ENCODE data around the gene FRMD8.

Gene FRMD8

GRCh38 chr11:65399249-65399648, 12.8 kb downstream of the FRMD8 start:
- Histone ChIP-seq H3K27me3 (ENCODE audit: insufficient read depth, low read length) (no peaks in the 10 kb centered on the region), H3K27ac (ENCODE audit: low read length) (no peak overlapping the region), H3K4me3 (ENCODE audit: low read length) (no peak overlapping the region), H3K36me3 (ENCODE audit: insufficient read depth, low read depth, low read length) (peaks cover 19% of the 10 kb centered on the region), H3K4me1 (ENCODE audit: insufficient read depth, low read length) (peaks cover 2% of the 10 kb centered on the region; the same call in 1 of the 2 replicates), H3K9me3 (ENCODE audit: insufficient read depth, low read depth, low read length) (no peaks in the 10 kb centered on the region), H3K9ac (ENCODE audit: low read depth, low read length) (no peak overlapping the region)

DNA sequence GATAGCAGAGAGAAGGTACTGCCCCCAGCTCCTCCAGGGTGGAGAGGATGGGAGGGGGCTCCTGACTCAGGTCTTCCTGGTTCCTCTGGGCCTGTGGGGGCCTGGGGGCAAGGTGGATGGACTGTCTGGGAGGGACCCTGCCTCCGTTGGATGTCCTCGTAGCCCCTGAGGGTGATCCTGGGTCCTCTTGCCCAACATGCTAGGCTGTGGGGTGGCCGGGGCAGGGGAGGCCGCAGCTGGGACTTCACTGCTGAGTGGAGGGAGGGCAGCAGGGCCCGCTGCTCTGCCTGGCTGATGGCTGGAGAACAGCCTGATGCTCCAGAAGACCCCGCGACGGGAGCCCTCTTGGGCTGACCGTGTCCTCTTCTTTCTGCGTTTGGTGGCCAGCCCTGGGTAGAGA, 13.4 kb downstream of the FRMD8 start:
- no peak overlapping the region for H3K4me3 ChIP-seq (ENCODE audit: low read length)
- no peak overlapping the region for H3K27ac ChIP-seq (ENCODE audit: low read length)
- H3K27me3 ChIP-seq (ENCODE audit: insufficient read depth, low read length), result no peaks in the 10 kb centered on the region
- H3K9me3 ChIP-seq (ENCODE audit: insufficient read depth, low read depth, low read length), result no peaks in the 10 kb centered on the region
- H3K36me3 ChIP-seq (ENCODE audit: insufficient read depth, low read depth, low read length), result peaks cover 19% of the 10 kb centered on the region
- no peak overlapping the region for H3K9ac ChIP-seq (ENCODE audit: low read depth, low read length)
- peaks cover 2% of the 10 kb centered on the region; the same call in 1 of the 2 replicates for H3K4me1 ChIP-seq (ENCODE audit: insufficient read depth, low read length)

DNA sequence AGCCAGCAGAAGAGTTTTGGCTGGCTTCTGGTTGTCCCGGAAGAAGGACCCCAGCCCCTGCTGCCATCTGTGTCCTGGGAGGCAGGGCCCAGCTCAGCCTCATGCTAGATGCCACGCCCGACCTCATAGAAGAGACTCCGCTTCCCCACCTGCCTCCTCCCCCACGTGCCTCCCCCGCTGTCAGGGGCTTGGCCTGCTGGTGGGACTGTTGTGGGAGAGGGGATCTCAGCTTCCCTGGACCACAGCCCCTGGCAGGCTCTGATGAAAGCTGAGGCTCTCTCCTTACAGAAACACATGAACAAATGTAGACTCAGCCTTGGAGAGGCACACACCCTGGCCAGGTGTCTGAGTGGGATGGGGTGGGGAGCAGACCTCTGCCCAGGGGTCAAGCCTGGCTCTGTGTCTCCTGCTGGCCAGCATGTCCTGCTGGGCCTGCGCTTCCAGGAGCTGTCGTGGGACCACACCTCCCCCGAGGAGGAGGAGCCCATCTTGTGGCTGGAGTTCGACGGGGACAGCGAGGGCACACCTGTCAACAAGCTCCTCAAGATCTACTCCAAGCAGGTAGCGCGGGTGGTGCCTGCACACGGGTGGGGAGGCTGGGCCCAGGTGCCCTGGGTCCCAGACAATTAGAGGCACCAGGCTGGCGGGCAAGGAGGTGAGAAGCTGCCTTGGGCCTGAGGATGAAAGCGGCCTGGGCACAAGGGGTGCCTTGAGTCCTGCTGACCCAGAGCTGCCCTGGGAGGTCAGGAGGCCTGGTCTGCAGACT, 14.1 kb downstream of the FRMD8 start:
- Histone ChIP-seq H3K9me3 (ENCODE audit: insufficient read depth, low read depth, low read length) (no peaks in the 10 kb centered on the region), H3K27me3 (ENCODE audit: insufficient read depth, low read length) (no peaks in the 10 kb centered on the region), H3K9ac (ENCODE audit: low read depth, low read length) (no peak overlapping the region), H3K36me3 (ENCODE audit: insufficient read depth, low read depth, low read length) (peaks cover 23% of the 10 kb centered on the region), H3K4me3 (ENCODE audit: low read length) (no peak overlapping the region), H3K27ac (ENCODE audit: low read length) (no peak overlapping the region), H3K4me1 (ENCODE audit: insufficient read depth, low read length) (peaks cover 2% of the 10 kb centered on the region; the same call in 1 of the 2 replicates)

DNA sequence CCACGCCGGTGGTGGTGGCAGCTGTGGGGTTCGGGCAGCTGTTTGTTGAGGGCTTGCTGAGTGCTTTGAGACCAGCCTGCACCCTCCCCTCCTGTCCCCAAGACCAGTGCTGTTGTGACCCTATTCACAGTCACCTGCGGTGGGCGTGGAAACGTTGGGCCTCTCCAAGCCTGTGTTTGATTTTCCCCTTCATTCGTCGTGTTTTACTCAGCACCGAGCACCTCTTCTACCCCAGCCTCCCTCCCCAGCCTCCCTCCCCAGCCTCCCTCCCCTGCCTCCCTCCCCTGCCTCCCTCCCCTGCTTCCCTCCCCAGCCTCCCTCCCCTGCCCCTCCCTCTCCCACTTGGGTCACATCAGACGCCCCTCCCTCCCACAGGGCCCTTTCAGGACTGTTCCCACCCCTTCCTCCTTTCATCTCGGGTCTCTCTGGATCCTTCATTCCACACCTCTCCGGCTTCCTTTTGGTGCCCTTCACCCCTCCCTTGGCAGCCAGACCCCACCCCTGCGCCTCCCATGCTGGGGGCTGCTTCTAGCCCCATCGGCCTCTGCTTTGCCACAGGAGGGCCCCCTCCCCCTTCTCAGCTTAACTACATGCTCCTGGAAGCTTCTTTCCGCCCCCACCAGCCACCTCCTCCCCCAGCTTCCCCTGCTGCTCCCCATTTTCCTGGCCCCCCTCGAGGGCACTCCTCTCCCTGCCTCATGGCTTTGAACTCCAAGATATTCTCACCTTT, 14.8 kb downstream of the FRMD8 start:
- no peak overlapping the region for H3K9ac ChIP-seq (ENCODE audit: low read depth, low read length)
- H3K27me3 ChIP-seq (ENCODE audit: insufficient read depth, low read length), result no peaks in the 10 kb centered on the region
- peaks cover 2% of the 10 kb centered on the region; the same call in 1 of the 2 replicates for H3K4me1 ChIP-seq (ENCODE audit: insufficient read depth, low read length)
- H3K4me3 ChIP-seq (ENCODE audit: low read length), result no peak overlapping the region
- H3K36me3 ChIP-seq (ENCODE audit: insufficient read depth, low read depth, low read length), result peaks cover 23% of the 10 kb centered on the region
- H3K9me3 ChIP-seq (ENCODE audit: insufficient read depth, low read depth, low read length), result no peaks in the 10 kb centered on the region
- no peak overlapping the region for H3K27ac ChIP-seq (ENCODE audit: low read length)

DNA sequence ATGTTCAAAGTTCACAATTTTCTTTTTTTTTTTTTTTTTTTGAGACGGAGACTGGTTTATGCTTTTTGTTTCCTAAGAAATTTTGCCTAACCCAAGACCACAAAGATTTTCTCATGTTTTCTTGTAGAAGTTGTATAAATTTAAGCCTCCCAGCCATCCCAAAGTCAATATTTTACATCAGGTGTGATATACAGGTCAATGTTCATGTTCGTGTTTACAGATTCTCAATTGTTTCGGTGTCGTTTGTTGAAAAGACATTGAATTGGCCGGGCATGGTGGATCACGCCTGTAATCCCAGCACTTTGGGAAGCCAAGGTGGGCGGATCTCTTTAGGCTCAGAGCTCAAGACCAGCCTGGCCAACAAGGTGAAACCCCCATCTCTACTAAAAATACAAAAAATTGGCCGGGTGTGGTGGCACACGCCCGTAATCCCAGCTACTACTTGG, 15.4 kb downstream of the FRMD8 start:
- H3K36me3 ChIP-seq (ENCODE audit: insufficient read depth, low read depth, low read length), result peaks cover 23% of the 10 kb centered on the region
- H3K9me3 ChIP-seq (ENCODE audit: insufficient read depth, low read depth, low read length), result no peaks in the 10 kb centered on the region
- H3K27me3 ChIP-seq (ENCODE audit: insufficient read depth, low read length), result no peaks in the 10 kb centered on the region
- peaks cover 2% of the 10 kb centered on the region; the same call in 1 of the 2 replicates for H3K4me1 ChIP-seq (ENCODE audit: insufficient read depth, low read length)
- no peak overlapping the region for H3K27ac ChIP-seq (ENCODE audit: low read length)
- H3K4me3 ChIP-seq (ENCODE audit: low read length), result no peak overlapping the region
- H3K9ac ChIP-seq (ENCODE audit: low read depth, low read length), result no peak overlapping the region

- H3K27ac ChIP-seq (ENCODE audit: low read length), result no peak overlapping the region
- H3K27me3 ChIP-seq (ENCODE audit: insufficient read depth, low read length), result no peaks in the 10 kb centered on the region
- no peak overlapping the region for H3K4me3 ChIP-seq (ENCODE audit: low read length)
- peaks cover 2% of the 10 kb centered on the region; the same call in 1 of the 2 replicates for H3K4me1 ChIP-seq (ENCODE audit: insufficient read depth, low read length)
- H3K36me3 ChIP-seq (ENCODE audit: insufficient read depth, low read depth, low read length), result peaks cover 17% of the 10 kb centered on the region
- H3K9ac ChIP-seq (ENCODE audit: low read depth, low read length), result no peak overlapping the region
- H3K9me3 ChIP-seq (ENCODE audit: insufficient read depth, low read depth, low read length), result no peaks in the 10 kb centered on the region
Observed at GRCh38 chr11:65402790-65403189, 16.4 kb downstream of the FRMD8 start.

- H3K27me3 ChIP-seq (ENCODE audit: insufficient read depth, low read length), result no peaks in the 10 kb centered on the region
- no peaks in the 10 kb centered on the region for H3K9me3 ChIP-seq (ENCODE audit: insufficient read depth, low read depth, low read length)
- H3K4me1 ChIP-seq (ENCODE audit: insufficient read depth, low read length), result peaks cover 2% of the 10 kb centered on the region; the same call in 1 of the 2 replicates
- H3K27ac ChIP-seq (ENCODE audit: low read length), result no peak overlapping the region
- H3K4me3 ChIP-seq (ENCODE audit: low read length), result no peak overlapping the region
- no peak overlapping the region for H3K9ac ChIP-seq (ENCODE audit: low read depth, low read length)
- peaks cover 22% of the 10 kb centered on the region for H3K36me3 ChIP-seq (ENCODE audit: insufficient read depth, low read depth, low read length)
Observed at GRCh38 chr11:65403607-65404121, 17.2 kb downstream of the FRMD8 start.

GRCh38 chr11:65404210-65404609, 17.8 kb downstream of the FRMD8 start:
- H3K4me1 ChIP-seq (ENCODE audit: insufficient read depth, low read length), result peaks cover 2% of the 10 kb centered on the region; the same call in 1 of the 2 replicates
- H3K4me3 ChIP-seq (ENCODE audit: low read length), result no peak overlapping the region
- H3K27ac ChIP-seq (ENCODE audit: low read length), result no peak overlapping the region
- no peaks in the 10 kb centered on the region for H3K9me3 ChIP-seq (ENCODE audit: insufficient read depth, low read depth, low read length)
- no peaks in the 10 kb centered on the region for H3K27me3 ChIP-seq (ENCODE audit: insufficient read depth, low read length)
- H3K9ac ChIP-seq (ENCODE audit: low read depth, low read length), result no peak overlapping the region
- H3K36me3 ChIP-seq (ENCODE audit: insufficient read depth, low read depth, low read length), result peaks cover 23% of the 10 kb centered on the region

GRCh38 chr11:65404638-65405339, 18.4 kb downstream of the FRMD8 start:
- no peak overlapping the region for H3K4me3 ChIP-seq (ENCODE audit: low read length)
- H3K9ac ChIP-seq (ENCODE audit: low read depth, low read length), result no peak overlapping the region
- H3K27ac ChIP-seq (ENCODE audit: low read length), result no peak overlapping the region
- no peaks in the 10 kb centered on the region for H3K27me3 ChIP-seq (ENCODE audit: insufficient read depth, low read length)
- no peaks in the 10 kb centered on the region for H3K9me3 ChIP-seq (ENCODE audit: insufficient read depth, low read depth, low read length)
- H3K4me1 ChIP-seq (ENCODE audit: insufficient read depth, low read length), result peaks cover 2% of the 10 kb centered on the region; the same call in 1 of the 2 replicates
- H3K36me3 ChIP-seq (ENCODE audit: insufficient read depth, low read depth, low read length), result peaks cover 29% of the 10 kb centered on the region

- H3K36me3 ChIP-seq (ENCODE audit: insufficient read depth, low read depth, low read length), result peaks cover 14% of the 10 kb centered on the region
- H3K27me3 ChIP-seq (ENCODE audit: insufficient read depth, low read length), result no peaks in the 10 kb centered on the region
- no peaks in the 10 kb centered on the region for H3K9me3 ChIP-seq (ENCODE audit: insufficient read depth, low read depth, low read length)
- H3K27ac ChIP-seq (ENCODE audit: low read length), result no peak overlapping the region
- H3K4me3 ChIP-seq (ENCODE audit: low read length), result no peak overlapping the region
- no peak overlapping the region for H3K9ac ChIP-seq (ENCODE audit: low read depth, low read length)
- H3K4me1 ChIP-seq (ENCODE audit: insufficient read depth, low read length), result no peaks in the 10 kb centered on the region
Observed at GRCh38 chr11:65410936-65411680, 24.7 kb downstream of the FRMD8 start.

DNA sequence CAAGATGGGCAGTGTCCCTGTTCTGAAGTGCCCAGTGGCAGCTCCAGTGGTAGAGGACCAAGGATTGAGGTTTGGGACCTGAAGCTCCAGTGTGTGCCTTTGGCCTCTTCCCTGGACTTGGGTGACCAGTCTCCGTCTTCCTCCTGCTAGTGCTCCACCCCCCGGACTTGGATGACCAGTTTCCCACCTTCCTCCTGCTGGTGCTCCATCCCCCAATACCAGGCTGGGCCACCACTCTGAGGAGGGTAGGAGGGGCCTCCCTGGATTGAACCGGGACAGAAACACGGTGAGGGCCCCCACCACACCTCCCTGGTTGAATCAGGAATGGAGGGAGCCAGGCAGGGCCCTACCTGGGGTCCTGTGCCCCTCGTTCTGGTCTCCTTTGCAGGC, 25.2 kb downstream of the FRMD8 start:
- Histone ChIP-seq H3K27me3 (ENCODE audit: insufficient read depth, low read length) (no peaks in the 10 kb centered on the region), H3K4me1 (ENCODE audit: insufficient read depth, low read length) (peaks cover 2% of the 10 kb centered on the region; the same call in 1 of the 2 replicates), H3K4me3 (ENCODE audit: low read length) (no peak overlapping the region), H3K36me3 (ENCODE audit: insufficient read depth, low read depth, low read length) (peaks cover 14% of the 10 kb centered on the region), H3K9ac (ENCODE audit: low read depth, low read length) (no peak overlapping the region), H3K9me3 (ENCODE audit: insufficient read depth, low read depth, low read length) (no peaks in the 10 kb centered on the region), H3K27ac (ENCODE audit: low read length) (no peak overlapping the region)

Measured in iPS-20b (cell line).